DND-41 (cell line): ENCODE results near the gene RIMKLA.

Experiments used
- EZH2 ChIP-seq: IDR thresholded peaks from 3 replicates; pipeline ENCODE4 v1.6.1; 2012; ENCODE audit warnings: borderline replicate concordance, low read depth, mild to moderate bottlenecking, moderate library complexity, low read length, inconsistent platforms; ENCODE audit not compliant: severe bottlenecking
- TF ChIP-seq, protein P1 (sequence below): IDR thresholded peaks from 2 replicates; pipeline ENCODE4 v1.5.1; 2012; ENCODE audit warnings: borderline replicate concordance, low read length, moderate library complexity, mild to moderate bottlenecking; ENCODE audit not compliant: poor library complexity, severe bottlenecking; ENCODE audit errors: extremely low read depth

DNA sequence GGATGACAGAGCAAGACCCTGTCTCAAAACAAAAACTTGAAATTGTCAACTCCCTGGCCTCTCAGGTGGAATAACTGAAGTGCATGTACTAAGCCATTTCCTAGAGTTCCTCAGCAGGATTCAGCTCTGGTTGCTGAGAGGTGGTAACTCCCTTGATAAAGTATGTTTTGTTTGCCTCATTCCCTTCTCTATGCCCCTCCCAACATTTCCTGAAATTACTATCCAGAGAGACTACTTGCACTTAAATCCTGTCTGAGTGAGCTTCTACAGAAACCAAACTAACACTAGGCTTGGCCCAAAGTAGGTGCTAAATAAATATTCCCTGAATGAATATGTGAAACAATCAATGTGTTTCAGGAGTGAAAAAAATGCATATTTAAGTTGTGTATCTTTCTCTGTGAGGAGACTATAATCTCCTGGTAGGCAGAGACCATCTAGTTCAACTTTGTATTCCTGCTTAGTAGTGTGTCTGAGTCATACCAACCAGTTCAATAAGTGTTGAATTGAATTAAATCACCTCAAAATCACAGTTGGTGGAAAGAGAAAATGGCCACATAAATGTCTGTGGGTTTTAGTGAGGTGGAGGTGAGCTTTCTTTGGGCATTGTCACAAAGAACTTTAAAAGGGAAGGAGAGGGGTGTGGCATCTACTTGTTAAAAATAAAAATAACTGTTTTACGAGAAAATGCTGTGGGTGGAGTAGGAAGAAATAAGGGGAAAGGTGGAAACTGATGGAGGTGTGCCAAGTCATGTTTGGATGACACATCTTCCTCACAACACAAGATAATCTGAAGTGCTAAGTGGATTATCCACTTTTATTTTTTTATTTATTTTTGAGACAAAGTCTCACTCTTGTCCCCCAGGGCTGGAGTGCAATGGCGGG lies 12.6 kb downstream of the RIMKLA start:
- TF ChIP-seq, protein P1, sequence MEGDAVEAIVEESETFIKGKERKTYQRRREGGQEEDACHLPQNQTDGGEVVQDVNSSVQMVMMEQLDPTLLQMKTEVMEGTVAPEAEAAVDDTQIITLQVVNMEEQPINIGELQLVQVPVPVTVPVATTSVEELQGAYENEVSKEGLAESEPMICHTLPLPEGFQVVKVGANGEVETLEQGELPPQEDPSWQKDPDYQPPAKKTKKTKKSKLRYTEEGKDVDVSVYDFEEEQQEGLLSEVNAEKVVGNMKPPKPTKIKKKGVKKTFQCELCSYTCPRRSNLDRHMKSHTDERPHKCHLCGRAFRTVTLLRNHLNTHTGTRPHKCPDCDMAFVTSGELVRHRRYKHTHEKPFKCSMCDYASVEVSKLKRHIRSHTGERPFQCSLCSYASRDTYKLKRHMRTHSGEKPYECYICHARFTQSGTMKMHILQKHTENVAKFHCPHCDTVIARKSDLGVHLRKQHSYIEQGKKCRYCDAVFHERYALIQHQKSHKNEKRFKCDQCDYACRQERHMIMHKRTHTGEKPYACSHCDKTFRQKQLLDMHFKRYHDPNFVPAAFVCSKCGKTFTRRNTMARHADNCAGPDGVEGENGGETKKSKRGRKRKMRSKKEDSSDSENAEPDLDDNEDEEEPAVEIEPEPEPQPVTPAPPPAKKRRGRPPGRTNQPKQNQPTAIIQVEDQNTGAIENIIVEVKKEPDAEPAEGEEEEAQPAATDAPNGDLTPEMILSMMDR, result no peak
- no peak for TF ChIP-seq EZH2
